Fibroblast of mammary gland (primary cell): ENCODE data around the gene HOXA13.

Source experiments
- DNase-seq: peaks from one replicate; pipeline ENCODE4 v3.0.0-alpha.2; 2010; ENCODE audit warnings: low read depth
- H3K4me3 ChIP-seq: 2 replicates; pipeline ENCODE4 v1.5.1; 2011; ENCODE audit warnings: low read depth, mild to moderate bottlenecking, low read length, moderate library complexity; ENCODE audit not compliant: control insufficient read depth
- TF ChIP-seq, protein P1 (sequence below): conservative IDR thresholded peaks from 2 replicates; pipeline ENCODE4 v1.5.1; 2011; ENCODE audit warnings: low read depth, low read length, inconsistent platforms; ENCODE audit not compliant: control insufficient read depth, insufficient read depth

The HOXA13 gene

GRCh38 chr7:27235387-27236311 is 35.8 kb upstream of the HOXA13 start:
- peak overlapping the region; percentile 50 for H3K4me3 ChIP-seq
- DNase-seq = peak; percentile 28
- TF ChIP-seq, protein P1, sequence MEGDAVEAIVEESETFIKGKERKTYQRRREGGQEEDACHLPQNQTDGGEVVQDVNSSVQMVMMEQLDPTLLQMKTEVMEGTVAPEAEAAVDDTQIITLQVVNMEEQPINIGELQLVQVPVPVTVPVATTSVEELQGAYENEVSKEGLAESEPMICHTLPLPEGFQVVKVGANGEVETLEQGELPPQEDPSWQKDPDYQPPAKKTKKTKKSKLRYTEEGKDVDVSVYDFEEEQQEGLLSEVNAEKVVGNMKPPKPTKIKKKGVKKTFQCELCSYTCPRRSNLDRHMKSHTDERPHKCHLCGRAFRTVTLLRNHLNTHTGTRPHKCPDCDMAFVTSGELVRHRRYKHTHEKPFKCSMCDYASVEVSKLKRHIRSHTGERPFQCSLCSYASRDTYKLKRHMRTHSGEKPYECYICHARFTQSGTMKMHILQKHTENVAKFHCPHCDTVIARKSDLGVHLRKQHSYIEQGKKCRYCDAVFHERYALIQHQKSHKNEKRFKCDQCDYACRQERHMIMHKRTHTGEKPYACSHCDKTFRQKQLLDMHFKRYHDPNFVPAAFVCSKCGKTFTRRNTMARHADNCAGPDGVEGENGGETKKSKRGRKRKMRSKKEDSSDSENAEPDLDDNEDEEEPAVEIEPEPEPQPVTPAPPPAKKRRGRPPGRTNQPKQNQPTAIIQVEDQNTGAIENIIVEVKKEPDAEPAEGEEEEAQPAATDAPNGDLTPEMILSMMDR = no peak

- no peak overlapping the region for H3K4me3 ChIP-seq
- DNase-seq = no peak
Measured at GRCh38 chr7:27229448-27229847, 29.6 kb upstream of the HOXA13 start.

DNA sequence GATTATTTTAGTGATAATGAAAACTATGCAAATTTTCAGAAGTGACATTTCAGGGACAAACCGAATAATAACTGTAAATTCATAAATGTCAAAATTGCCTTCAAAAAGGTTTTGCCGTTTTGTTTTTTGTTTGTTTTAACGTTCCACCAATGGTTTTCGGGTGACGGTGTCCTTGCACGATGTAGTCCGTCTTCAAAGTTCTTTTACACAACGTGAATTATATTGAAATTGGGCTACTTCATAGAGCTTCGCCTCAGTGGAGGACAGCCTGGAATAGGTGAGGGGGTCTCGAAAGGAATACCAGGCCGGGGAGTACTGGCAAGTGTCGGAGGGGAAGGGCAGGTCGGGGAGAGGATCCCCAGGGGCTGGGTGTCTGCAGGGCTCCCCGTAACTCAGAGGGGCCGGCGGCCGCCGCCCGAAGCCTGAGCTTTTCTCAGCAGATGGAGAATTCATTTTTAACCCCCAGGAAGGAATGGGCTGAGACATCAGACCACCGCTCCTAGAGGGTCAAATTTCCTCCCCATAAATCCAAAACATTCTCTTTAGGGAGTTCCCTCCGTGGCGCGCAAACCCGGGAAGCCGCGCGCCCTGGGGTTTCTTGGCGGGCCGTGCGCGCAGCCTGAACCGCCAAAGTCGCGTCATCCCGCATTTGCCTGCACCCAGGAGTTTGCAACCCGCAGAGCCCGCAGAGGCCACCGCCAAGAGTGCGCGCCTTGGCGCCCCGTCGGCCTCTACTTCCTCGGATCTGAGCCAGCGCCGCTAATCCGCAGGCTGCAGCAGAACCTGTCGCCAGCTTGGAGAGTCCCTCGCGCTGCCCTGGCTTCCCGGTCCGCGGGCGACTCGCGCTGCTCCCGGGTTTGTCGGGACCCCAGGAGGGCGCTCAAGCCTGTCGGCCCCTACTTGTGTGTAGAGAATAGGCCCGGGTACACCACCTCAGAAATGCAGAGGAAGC is 25.4 kb upstream of the HOXA13 start:
- no peak for DNase-seq
- no peak overlapping the region for H3K4me3 ChIP-seq
- TF ChIP-seq, protein P1 = no peak

More at GRCh38 chr7:27229448-27229847, 29.6 kb upstream of the HOXA13 start:
- TF ChIP-seq, protein P1 = no peak

- no peak overlapping the region for H3K4me3 ChIP-seq
- TF ChIP-seq, protein P1 = no peak
- DNase-seq = no peak
Measured at GRCh38 chr7:27223941-27224575, 24.2 kb upstream of the HOXA13 start.

GRCh38 chr7:27221201-27221797 is 21.4 kb upstream of the HOXA13 start:
- TF ChIP-seq, protein P1 = no peak
- no peak for DNase-seq
- H3K4me3 ChIP-seq = no peak overlapping the region
